ENCODE data around the gene LRRC37A3.
"Not testable (repeated sequence)": the region's sequence is repeated elsewhere in the genome, so short reads cannot be mapped to it uniquely, and the experiment has no call there.

Gene LRRC37A3

DNA sequence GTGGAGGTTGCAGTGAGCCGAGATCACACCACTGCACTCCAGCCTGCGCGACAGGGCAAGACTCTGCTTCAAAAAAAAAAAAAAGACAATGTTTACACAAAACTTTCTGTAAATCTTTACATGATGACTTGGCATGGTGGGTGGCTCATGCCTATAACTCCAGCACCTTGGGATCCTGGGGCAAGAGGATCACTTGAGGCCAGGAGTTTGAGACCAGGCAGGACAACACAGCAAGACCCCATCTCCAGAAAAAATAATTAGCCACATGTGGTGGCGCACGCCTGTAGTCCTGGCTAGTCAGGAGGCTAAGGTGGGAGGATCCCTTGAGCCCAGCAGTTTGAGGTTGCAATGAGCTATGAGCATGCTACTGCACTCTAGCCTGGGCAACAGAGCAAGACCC, 15.2 kb downstream of the LRRC37A3 start:
- H3K9me3 ChIP-seq; H3K4me3 ChIP-seq; H3K27ac ChIP-seq; H3K4me1 ChIP-seq; DNase-seq; H3K36me3 ChIP-seq; H3K27me3 ChIP-seq; intact Hi-C loops (cut with DNase I; ENCODE audit: low total_unique reads): not testable (repeated sequence)

GRCh38 chr17:64897136-64897535, 22.1 kb downstream of the LRRC37A3 start:
- DNase-seq; H3K4me3 ChIP-seq; H3K27me3 ChIP-seq; H3K9me3 ChIP-seq; H3K36me3 ChIP-seq; H3K4me1 ChIP-seq; H3K27ac ChIP-seq; intact Hi-C loops (cut with DNase I; ENCODE audit: low total_unique reads): not testable (repeated sequence)

- H3K9me3 ChIP-seq; H3K27me3 ChIP-seq; H3K4me3 ChIP-seq; H3K4me1 ChIP-seq; intact Hi-C loops (cut with DNase I; ENCODE audit: low total_unique reads); H3K27ac ChIP-seq; H3K36me3 ChIP-seq; DNase-seq: not testable (repeated sequence)
These were observed 45.1 kb downstream of the LRRC37A3 start for GRCh38 chr17:64874210-64874609.

DNA sequence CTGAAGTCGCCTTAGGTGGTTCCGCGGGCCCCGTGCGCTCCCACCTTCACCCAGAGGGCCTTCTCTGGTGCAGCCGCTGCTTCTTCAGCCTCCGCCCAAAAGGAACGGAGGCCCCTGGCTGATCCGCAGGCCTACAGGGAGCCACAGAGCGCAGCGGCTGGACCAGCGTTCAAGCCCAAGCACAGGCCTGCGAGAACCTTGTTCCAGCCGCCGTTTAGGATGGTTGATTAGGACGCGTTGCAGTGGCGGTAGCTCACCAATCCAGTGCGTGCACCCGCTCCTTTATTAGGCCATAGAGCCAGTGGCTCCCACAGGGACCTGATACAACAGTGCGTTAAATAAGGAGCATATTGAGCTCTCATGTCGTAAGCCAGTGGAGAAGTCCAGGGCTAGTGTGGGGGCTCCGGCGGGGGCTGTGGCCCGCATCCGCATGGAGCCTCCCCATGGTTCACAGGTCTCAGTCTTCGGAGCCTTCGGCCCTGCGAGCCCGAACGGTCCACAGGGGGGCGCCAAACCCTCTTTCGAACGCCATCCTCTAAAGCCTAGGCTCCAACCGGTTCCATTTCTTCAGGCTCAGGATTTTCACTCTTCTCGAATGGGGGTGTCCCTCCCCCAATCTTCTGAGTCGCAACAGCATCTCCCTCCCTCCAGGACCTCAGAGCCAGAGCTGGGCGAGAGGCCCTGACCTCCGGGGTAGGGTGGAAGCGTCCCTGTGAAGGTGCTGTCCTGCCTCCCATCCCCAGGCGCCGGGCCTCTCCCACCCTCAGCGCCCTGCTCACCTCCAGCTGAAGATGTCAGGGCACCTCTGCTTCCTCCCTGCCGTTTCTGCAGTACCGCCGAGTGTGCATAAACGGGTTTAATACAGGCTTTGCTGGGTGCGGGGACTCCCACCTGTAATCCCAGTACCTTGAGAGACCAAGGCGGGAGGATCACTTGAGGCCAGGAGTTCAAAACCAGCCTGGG, 71.5 kb downstream of the LRRC37A3 start:
- H3K4me1 ChIP-seq; H3K27me3 ChIP-seq; intact Hi-C loops (cut with DNase I; ENCODE audit: low total_unique reads); H3K4me3 ChIP-seq; H3K9me3 ChIP-seq; H3K36me3 ChIP-seq; H3K27ac ChIP-seq: not testable (repeated sequence)
- TF ChIP-seq, protein P1, sequence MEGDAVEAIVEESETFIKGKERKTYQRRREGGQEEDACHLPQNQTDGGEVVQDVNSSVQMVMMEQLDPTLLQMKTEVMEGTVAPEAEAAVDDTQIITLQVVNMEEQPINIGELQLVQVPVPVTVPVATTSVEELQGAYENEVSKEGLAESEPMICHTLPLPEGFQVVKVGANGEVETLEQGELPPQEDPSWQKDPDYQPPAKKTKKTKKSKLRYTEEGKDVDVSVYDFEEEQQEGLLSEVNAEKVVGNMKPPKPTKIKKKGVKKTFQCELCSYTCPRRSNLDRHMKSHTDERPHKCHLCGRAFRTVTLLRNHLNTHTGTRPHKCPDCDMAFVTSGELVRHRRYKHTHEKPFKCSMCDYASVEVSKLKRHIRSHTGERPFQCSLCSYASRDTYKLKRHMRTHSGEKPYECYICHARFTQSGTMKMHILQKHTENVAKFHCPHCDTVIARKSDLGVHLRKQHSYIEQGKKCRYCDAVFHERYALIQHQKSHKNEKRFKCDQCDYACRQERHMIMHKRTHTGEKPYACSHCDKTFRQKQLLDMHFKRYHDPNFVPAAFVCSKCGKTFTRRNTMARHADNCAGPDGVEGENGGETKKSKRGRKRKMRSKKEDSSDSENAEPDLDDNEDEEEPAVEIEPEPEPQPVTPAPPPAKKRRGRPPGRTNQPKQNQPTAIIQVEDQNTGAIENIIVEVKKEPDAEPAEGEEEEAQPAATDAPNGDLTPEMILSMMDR (IDR thresholded peaks at IDR 0.05): peak; percentile 44 to 54
- DNase-seq: peak; percentile 32 to 77

DNA sequence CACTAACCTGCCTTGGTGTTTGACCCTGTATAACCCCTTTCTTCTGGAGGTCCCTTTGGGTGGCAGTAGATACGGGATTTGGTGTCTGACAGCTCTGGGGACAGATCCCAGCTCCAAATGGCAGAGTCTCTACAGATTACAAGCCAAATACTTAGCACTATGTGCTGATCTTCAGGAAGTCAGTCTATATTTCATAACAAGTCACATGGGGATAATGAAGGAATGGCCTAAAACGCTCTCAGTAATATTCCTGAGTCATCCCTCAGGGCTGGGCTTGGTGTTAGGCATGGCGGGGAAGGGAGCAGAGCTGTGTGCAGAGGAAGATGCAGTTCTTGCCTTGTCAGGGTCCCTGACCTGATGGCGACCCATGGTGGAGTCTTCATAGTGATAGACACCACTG, 72.4 kb downstream of the LRRC37A3 start:
- H3K9me3 ChIP-seq; intact Hi-C loops (cut with DNase I; ENCODE audit: low total_unique reads); H3K27ac ChIP-seq; H3K4me1 ChIP-seq; H3K36me3 ChIP-seq; H3K4me3 ChIP-seq; H3K27me3 ChIP-seq: not testable (repeated sequence)
- peak in 1 of 2 donors; percentile 41 for DNase-seq

DNA sequence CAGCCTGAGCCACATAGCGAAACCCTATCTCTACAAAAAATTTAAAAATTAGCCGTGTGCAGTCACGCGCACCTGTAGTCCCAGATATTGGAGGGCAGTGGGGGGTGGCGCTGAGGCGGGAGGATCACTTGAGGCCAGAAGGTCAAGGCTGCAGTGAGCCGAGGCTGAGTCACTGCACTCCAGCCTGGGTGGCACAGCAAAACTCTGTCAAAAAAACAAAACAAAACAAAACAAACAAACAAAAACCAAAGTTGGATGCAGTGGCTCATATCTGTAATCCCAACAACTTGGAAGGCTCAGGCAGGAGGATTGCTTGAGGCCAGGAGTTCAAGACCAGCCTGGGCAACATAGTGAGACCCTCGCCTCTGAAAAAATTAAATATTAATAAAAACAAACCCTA, 75.4 kb downstream of the LRRC37A3 start:
- H3K4me3 ChIP-seq; H3K27me3 ChIP-seq; H3K36me3 ChIP-seq; DNase-seq; intact Hi-C loops (cut with DNase I; ENCODE audit: low total_unique reads); H3K9me3 ChIP-seq; H3K4me1 ChIP-seq; H3K27ac ChIP-seq: not testable (repeated sequence)

GRCh38 chr17:64842900-64843299, 76.4 kb downstream of the LRRC37A3 start:
- intact Hi-C loops (cut with DNase I; ENCODE audit: low total_unique reads); H3K27me3 ChIP-seq; H3K9me3 ChIP-seq; H3K36me3 ChIP-seq; H3K4me1 ChIP-seq; DNase-seq; H3K4me3 ChIP-seq; H3K27ac ChIP-seq: not testable (repeated sequence)

DNA sequence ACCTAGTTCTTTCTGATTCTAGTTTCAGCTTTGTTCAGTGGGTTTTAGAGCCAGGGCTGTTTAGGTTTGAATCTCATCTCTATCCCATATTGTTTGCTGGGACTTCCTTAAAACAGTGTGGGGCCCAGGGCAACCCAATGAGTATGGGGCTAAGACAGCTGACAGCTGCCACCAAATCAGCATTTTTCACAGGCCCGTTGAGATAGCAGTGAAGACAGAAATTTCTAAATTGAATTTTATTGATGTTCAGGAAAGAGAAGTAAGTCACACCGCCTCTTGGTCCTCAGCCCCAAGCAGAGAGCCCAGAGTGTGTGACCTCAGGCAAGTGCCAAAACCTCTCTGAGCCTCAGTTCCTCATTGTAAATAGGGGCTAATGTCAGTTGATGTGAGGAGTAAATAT, 78.3 kb downstream of the LRRC37A3 start:
- H3K4me3 ChIP-seq; intact Hi-C loops (cut with DNase I; ENCODE audit: low total_unique reads); H3K4me1 ChIP-seq; H3K27ac ChIP-seq; H3K9me3 ChIP-seq; H3K36me3 ChIP-seq; H3K27me3 ChIP-seq; DNase-seq: not testable (repeated sequence)

GRCh38 chr17:64838513-64838912, 80.8 kb downstream of the LRRC37A3 start:
- H3K27ac ChIP-seq; H3K36me3 ChIP-seq; intact Hi-C loops (cut with DNase I; ENCODE audit: low total_unique reads); H3K9me3 ChIP-seq; H3K4me3 ChIP-seq; H3K27me3 ChIP-seq: not testable (repeated sequence)
- peaks cover 0 to 24% (median 4%) of the 10 kb centered on the region in 4 donors for H3K4me1 ChIP-seq
- DNase-seq: peak in 1 of 2 donors; percentile 57

DNA sequence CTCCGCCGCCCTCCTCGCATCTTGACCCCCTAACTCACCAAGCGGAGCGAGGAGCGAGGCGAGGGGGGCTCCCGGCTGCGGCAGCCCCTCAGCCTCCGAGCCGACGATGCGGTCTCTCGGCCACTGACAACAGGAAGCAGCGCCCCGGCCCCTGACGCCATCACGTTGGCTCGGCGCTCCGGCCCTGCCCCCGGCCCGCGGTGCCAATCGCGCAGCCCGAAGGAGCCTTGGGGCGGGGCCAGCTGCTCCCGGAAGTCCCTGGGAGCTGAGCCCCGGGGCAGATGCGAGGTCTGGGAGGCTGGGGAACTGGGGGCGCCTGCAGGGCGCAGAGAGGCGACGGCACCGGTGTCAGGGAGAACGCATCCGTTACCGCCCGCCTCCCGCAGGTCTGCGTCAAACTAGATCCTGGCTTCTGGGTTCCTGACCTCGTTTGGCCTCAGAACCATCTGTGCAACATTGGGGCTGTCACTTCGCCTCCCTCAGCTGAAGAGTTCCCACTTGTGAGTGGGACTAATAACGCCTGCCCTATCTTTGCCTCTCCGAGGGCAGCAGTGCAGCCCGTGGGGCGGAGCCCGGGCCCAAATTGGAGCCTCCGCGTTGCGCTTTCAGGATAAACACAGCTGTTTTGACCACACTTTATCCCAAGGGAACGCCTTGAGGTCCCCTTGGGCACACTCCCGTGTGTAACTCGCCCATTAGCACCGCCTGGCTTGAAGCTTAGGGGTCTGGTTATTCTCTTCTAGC, 82.1 kb downstream of the LRRC37A3 start:
- DNase-seq: peak; percentile 85 to 94
- H3K36me3 ChIP-seq; H3K27me3 ChIP-seq; intact Hi-C loops (cut with DNase I; ENCODE audit: low total_unique reads); H3K9me3 ChIP-seq: not testable (repeated sequence)
- H3K27ac ChIP-seq: peak overlapping the region; percentile 69 to 91
- H3K4me1 ChIP-seq: peaks cover 0 to 24% (median 4%) of the 10 kb centered on the region in 4 donors
- peak overlapping the region; percentile 56 to 89 for H3K4me3 ChIP-seq

- peak overlapping the region; percentile 56 to 89 for H3K4me3 ChIP-seq
These were observed 82.7 kb downstream of the LRRC37A3 start for GRCh38 chr17:64836623-64837017.

DNA sequence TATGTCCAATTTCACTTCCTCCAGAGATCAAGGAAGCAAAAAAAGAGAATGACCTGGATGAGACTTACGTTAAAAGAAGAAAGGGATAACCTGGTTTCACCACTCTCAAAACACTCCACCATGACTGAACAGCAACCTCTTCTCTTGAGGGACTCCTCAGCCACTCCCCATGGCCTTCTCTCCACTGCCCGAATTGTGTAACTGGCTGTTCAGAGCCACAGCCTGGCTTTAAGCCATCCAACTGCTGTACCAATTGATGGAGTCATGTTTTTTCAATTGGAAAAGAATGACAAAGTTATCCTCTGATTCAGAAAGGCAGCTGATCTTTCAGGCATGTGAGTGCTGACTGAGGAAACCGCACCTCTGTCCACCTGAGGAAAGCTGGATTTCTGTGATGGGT, 85.2 kb downstream of the LRRC37A3 start:
- H3K27me3 ChIP-seq; H3K9me3 ChIP-seq; H3K36me3 ChIP-seq; intact Hi-C loops (cut with DNase I; ENCODE audit: low total_unique reads); H3K4me3 ChIP-seq; H3K27ac ChIP-seq: not testable (repeated sequence)
- DNase-seq: peak; percentile 82 to 88
- H3K4me1 ChIP-seq: peaks cover 0 to 24% (median 6%) of the 10 kb centered on the region in 4 donors

More at GRCh38 chr17:64836623-64837017, 82.7 kb downstream of the LRRC37A3 start:
- H3K36me3 ChIP-seq; H3K9me3 ChIP-seq; intact Hi-C loops (cut with DNase I; ENCODE audit: low total_unique reads); H3K27me3 ChIP-seq: not testable (repeated sequence)
- H3K4me1 ChIP-seq: peaks cover 0 to 24% (median 4%) of the 10 kb centered on the region in 4 donors
- peak overlapping the region; percentile 69 to 91 for H3K27ac ChIP-seq
- DNase-seq: peak; percentile 28 to 70

- not testable (repeated sequence) for H3K4me3 ChIP-seq, H3K27ac ChIP-seq
- DNase-seq: peak in 1 of 2 donors; percentile 11
These were observed 88.6 kb downstream of the LRRC37A3 start for GRCh38 chr17:64830631-64831040.

More at GRCh38 chr17:64830631-64831040, 88.6 kb downstream of the LRRC37A3 start:
- H3K27me3 ChIP-seq; intact Hi-C loops (cut with DNase I; ENCODE audit: low total_unique reads); H3K9me3 ChIP-seq; H3K36me3 ChIP-seq: not testable (repeated sequence)
- peaks cover 0 to 14% (median 4%) of the 10 kb centered on the region in 4 donors for H3K4me1 ChIP-seq

Data from tibial artery (tissue), 4 donors.